ENCODE results near the gene CSNK1E. TPM values are rescaled to one million over a fixed set of nuclear protein-coding genes. Genes with fewer than 3 reads are reported as not detected.
A peak's percentile ranks its signal among the peaks of the same experiment; 100 is the strongest.

The CSNK1E gene
- total and polyA plus RNA-seq, 9 of the 15 experiments (the other 6 are each of a cell fraction or from before 2014, with no cell fraction given) = 2.7 to 70.0 (median 41.3) TPM

DNA sequence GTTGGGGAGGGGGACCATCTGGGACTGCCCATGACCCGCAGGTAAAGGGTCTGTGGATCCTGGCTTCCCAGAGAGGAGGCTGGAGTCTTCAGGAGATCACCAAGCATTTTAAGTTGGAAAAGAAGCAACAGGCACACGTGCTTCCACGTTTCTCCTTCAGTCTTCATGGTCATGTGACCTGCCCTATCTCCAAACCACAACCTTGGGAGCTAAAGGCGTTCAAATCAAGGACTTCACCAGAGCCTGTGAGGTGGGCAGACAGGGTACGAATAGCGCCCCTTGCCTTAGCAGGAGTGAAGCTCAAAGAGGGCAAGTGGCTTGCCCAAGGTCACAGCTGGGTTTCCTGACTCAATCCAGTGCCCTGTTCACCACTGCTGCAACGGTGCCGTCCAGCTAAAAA lies 51.1 kb downstream of the CSNK1E start (continued):
- TF ChIP-seq, protein P1, sequence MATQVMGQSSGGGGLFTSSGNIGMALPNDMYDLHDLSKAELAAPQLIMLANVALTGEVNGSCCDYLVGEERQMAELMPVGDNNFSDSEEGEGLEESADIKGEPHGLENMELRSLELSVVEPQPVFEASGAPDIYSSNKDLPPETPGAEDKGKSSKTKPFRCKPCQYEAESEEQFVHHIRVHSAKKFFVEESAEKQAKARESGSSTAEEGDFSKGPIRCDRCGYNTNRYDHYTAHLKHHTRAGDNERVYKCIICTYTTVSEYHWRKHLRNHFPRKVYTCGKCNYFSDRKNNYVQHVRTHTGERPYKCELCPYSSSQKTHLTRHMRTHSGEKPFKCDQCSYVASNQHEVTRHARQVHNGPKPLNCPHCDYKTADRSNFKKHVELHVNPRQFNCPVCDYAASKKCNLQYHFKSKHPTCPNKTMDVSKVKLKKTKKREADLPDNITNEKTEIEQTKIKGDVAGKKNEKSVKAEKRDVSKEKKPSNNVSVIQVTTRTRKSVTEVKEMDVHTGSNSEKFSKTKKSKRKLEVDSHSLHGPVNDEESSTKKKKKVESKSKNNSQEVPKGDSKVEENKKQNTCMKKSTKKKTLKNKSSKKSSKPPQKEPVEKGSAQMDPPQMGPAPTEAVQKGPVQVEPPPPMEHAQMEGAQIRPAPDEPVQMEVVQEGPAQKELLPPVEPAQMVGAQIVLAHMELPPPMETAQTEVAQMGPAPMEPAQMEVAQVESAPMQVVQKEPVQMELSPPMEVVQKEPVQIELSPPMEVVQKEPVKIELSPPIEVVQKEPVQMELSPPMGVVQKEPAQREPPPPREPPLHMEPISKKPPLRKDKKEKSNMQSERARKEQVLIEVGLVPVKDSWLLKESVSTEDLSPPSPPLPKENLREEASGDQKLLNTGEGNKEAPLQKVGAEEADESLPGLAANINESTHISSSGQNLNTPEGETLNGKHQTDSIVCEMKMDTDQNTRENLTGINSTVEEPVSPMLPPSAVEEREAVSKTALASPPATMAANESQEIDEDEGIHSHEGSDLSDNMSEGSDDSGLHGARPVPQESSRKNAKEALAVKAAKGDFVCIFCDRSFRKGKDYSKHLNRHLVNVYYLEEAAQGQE (IDR thresholded peaks at IDR 0.05; ENCODE audit: borderline replicate concordance) = peak; percentile 55
- TF ChIP-seq, protein P1 (CRISPR knock-in tag; IDR thresholded peaks at IDR 0.05; ENCODE audit: low read depth) = no peak
- TF ChIP-seq NBN (IDR thresholded peaks at IDR 0.05; ENCODE audit: low read depth) (no peak), HIVEP1 (CRISPR knock-in tag; IDR thresholded peaks at IDR 0.05) (no peak), POLR3A (IDR thresholded peaks at IDR 0.05; ENCODE audit: borderline replicate concordance, extremely low read depth, insufficient read depth, insufficient read length) (no peak), KLF16 (IDR thresholded peaks at IDR 0.05) (no peak), ZFP30 (CRISPR knock-in tag; IDR thresholded peaks at IDR 0.05; ENCODE audit: borderline replicate concordance) (no peak), CREBBP (IDR thresholded peaks at IDR 0.05; ENCODE audit: low read depth, low read length) (no peak), BRD9 (IDR thresholded peaks at IDR 0.05; ENCODE audit: low read depth, partially characterized antibody) (no peak), CEBPB (tag; IDR thresholded peaks at IDR 0.05) (no peak), EP400 (IDR thresholded peaks at IDR 0.05) (no peak), ZNF253 (CRISPR knock-in tag; conservative IDR thresholded peaks at IDR 0.05) (no peak), NFIX (CRISPR knock-in tag; IDR thresholded peaks at IDR 0.05; ENCODE audit: low read depth) (no peak), C11orf30 (IDR thresholded peaks at IDR 0.05; ENCODE audit: low read depth) (no peak)
- TF ChIP-seq, protein P2, sequence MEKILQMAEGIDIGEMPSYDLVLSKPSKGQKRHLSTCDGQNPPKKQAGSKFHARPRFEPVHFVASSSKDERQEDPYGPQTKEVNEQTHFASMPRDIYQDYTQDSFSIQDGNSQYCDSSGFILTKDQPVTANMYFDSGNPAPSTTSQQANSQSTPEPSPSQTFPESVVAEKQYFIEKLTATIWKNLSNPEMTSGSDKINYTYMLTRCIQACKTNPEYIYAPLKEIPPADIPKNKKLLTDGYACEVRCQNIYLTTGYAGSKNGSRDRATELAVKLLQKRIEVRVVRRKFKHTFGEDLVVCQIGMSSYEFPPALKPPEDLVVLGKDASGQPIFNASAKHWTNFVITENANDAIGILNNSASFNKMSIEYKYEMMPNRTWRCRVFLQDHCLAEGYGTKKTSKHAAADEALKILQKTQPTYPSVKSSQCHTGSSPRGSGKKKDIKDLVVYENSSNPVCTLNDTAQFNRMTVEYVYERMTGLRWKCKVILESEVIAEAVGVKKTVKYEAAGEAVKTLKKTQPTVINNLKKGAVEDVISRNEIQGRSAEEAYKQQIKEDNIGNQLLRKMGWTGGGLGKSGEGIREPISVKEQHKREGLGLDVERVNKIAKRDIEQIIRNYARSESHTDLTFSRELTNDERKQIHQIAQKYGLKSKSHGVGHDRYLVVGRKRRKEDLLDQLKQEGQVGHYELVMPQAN (IDR thresholded peaks at IDR 0.05; ENCODE audit: borderline replicate concordance) = peak; percentile 42; the same call in 1 of the 2 replicates
- TF ChIP-seq, protein P3, sequence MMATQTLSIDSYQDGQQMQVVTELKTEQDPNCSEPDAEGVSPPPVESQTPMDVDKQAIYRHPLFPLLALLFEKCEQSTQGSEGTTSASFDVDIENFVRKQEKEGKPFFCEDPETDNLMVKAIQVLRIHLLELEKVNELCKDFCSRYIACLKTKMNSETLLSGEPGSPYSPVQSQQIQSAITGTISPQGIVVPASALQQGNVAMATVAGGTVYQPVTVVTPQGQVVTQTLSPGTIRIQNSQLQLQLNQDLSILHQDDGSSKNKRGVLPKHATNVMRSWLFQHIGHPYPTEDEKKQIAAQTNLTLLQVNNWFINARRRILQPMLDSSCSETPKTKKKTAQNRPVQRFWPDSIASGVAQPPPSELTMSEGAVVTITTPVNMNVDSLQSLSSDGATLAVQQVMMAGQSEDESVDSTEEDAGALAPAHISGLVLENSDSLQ (IDR thresholded peaks at IDR 0.05) = no peak
